ENCODE results near the gene PKP1.

- no peak for TF ChIP-seq CTCF (IDR thresholded peaks at IDR 0.05)
- TF ChIP-seq POLR2A (IDR thresholded peaks at IDR 0.05) = no peak
Observed at GRCh38 chr1:201370500-201370899, 87.2 kb downstream of the PKP1 start.
